GM18498 (cell line): Measurements from ENCODE around the gene CBR3.

Experiments used
- ATAC-seq: cut with Tn5 transposase; IDR thresholded peaks from one replicate; pipeline ENCODE4 v1.9.1; 2021; ENCODE audit warnings: mild to moderate bottlenecking, moderate library complexity; ENCODE audit not compliant: unreplicated experiment

Gene CBR3

GRCh38 chr21:36179145-36179544 is 44.3 kb downstream of the CBR3 start:
- ATAC-seq: no peak

GRCh38 chr21:36180963-36181362 is 46.1 kb downstream of the CBR3 start:
- ATAC-seq: no peak

DNA sequence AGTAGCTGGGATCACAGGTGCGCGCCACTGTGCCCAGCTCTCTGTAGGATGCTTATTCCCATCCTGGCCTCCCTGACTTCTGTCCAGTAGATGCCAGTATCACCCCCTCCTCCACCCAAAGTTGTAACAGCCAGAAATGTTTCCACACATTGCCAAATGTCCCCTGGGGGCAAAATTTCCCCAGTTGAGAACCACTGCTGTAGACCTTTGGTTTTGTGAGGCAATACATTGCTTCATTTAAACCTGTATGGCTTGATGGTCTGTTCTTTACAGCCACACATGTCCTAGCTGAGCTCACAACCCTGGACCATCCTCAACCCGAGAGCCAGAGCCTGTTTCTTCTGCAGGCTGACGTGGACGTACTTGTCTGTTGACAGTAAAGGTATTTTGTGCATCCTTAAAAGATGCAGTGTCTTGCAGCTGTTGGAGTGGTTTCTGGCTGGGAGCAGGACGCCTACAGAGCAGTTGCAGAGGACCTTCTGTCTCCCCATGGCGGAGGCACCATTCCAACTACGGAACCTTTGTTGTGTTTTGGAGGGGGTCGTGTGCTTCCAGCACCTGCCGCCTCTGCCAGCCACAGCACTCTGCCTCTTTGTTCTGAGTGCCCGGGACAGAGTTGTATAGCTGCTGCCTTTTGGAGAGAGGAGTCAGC is 48.4 kb downstream of the CBR3 start:
- ATAC-seq: no peak

- ATAC-seq: no peak
Observed at GRCh38 chr21:36184545-36184944, 49.7 kb downstream of the CBR3 start.

- ATAC-seq: no peak
Observed at GRCh38 chr21:36185523-36185922, 50.6 kb downstream of the CBR3 start.

- no peak for ATAC-seq
Observed at GRCh38 chr21:36186081-36186480, 51.2 kb downstream of the CBR3 start.

- no peak for ATAC-seq
Observed at GRCh38 chr21:36186506-36187399, 51.9 kb downstream of the CBR3 start.

DNA sequence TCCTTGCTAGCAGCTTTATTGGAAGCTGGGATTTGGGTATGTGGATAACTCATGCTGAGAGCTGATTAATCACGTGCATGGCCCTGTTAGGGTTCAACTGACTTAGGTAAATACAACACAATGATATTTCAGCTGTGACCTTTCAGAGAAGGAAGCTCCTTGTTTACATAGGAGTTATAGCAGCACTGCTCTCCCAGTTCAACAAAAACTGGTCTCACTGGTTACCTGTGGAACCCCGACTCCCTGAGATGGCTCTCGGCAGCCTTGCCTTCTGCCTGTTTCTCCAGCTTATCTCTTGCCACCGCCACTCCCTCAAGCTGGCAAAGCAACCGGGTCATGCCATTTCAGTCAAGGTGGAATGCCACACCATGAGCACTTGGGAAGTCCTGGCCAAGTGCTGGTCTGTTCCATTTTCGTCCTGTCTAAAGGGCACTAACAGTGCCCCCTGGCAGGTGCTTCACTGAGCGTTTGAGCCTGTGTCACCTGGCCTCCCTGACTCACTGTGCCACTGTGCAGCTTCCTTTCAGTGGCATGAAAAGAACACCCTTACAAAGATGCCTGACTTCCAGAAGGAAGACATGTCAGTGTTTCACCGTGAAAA is 53.3 kb downstream of the CBR3 start:
- no peak for ATAC-seq

DNA sequence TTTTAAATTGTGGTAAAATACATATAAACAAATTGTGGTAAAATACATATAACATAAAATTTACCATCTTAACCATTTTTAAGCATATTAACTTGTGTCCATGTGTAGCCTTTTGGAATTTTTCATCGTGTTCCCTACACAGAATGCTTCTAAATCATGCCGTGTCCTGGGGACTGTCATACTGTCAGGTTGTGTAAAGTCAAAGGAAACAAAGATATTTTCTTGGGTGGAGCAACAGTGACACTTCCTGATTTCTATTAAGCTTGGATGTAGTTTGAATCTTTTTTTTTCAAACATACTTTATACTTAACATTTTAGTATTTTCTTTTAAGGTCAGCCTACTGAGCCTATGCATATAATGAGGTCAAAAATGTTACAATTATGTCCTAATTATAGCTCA is 54.1 kb downstream of the CBR3 start:
- ATAC-seq: no peak

- no peak for ATAC-seq
Observed at GRCh38 chr21:36190736-36191135, 55.9 kb downstream of the CBR3 start.

- no peak for ATAC-seq
Observed at GRCh38 chr21:36193200-36193599, 58.3 kb downstream of the CBR3 start.

DNA sequence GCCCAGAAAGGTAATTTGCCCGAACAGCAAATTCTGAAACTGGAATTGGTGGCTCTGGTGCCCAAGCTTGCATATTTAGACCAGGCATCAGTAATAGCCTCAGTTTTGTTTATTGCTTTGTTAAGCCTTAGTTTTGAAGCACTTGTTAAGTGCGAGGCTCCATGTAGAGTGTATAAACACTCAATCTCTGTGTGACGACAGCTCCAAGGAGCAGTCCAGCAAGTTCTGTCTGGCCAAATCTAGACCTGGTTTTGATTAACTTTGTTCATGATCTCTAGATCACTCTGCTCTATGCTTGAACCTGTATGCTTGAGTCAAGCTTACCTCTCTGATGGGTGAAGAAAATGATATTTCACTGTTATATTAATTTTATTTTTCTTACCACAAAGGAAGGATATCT is 59.1 kb downstream of the CBR3 start:
- no peak for ATAC-seq

GRCh38 chr21:36195613-36196012 is 60.7 kb downstream of the CBR3 start:
- ATAC-seq: no peak
